Fibroblast of lung (primary cell): Measurements from ENCODE around the gene DCLK2.

ENCODE experiments used
- CTCF ChIP-seq, 2 donors: IDR thresholded peaks in 1 of 2; conservative IDR thresholded peaks in 1 of 2; 1 replicate in 1 of 2; 2 replicates in 1 of 2; pipeline ENCODE4 v1.5.1; 2011 to 2012; ENCODE audit warnings: low read length in 2 of 2, control low read depth in 1 of 2, inconsistent platforms in 1 of 2, low read depth in 1 of 2, mild to moderate bottlenecking in 1 of 2
- EZH2 ChIP-seq: IDR thresholded peaks from 2 replicates; pipeline ENCODE4 v1.5.1; 2012; ENCODE audit warnings: low read length, control low read depth, mild to moderate bottlenecking; ENCODE audit errors: missing control alignments

- TF ChIP-seq CTCF (conservative IDR thresholded peaks at IDR 0.05 in 1 of 2, IDR thresholded peaks at IDR 0.05 in 1 of 2; ENCODE audit: low read depth in 1 of 2, low read length in 2 of 2) (no peak), EZH2 (no peak)
These were observed 169.9 kb downstream of the DCLK2 start for GRCh38 chr4:150248181-150248580.
